ENCODE measurements around the gene EYS.

EYS gene

DNA sequence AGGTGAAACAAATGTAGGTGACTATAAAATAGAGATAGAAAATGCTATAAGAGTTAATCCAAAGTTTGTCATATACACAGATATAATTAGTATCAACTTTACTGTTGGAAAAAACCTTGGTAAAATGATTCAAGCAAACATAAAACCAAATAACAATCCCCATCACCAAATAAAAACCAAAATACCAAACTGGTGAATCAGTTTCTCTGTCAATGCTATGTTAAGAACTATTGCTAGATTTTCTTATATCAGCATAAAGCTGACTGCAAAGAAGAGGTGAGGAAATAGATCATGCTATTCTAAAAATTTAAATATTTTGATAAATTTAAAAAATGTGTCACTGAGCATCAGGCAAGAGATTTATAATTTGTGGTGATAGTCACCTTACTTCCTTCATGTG lies 1413.0 kb downstream of the EYS start:
- DNase-seq (ENCODE audit: low spot score) = no peak
- TF ChIP-seq, protein P1, sequence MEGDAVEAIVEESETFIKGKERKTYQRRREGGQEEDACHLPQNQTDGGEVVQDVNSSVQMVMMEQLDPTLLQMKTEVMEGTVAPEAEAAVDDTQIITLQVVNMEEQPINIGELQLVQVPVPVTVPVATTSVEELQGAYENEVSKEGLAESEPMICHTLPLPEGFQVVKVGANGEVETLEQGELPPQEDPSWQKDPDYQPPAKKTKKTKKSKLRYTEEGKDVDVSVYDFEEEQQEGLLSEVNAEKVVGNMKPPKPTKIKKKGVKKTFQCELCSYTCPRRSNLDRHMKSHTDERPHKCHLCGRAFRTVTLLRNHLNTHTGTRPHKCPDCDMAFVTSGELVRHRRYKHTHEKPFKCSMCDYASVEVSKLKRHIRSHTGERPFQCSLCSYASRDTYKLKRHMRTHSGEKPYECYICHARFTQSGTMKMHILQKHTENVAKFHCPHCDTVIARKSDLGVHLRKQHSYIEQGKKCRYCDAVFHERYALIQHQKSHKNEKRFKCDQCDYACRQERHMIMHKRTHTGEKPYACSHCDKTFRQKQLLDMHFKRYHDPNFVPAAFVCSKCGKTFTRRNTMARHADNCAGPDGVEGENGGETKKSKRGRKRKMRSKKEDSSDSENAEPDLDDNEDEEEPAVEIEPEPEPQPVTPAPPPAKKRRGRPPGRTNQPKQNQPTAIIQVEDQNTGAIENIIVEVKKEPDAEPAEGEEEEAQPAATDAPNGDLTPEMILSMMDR (IDR thresholded peaks at IDR 0.05; ENCODE audit: extremely low read depth, insufficient read depth, missing control alignments) = no peak
- in situ Hi-C loops (cut with MboI; ENCODE audit: low pct_unique_long_range_greater_than_20kb, low sequenced_read_pairs, unreplicated experiment) = no loop called here

DNA sequence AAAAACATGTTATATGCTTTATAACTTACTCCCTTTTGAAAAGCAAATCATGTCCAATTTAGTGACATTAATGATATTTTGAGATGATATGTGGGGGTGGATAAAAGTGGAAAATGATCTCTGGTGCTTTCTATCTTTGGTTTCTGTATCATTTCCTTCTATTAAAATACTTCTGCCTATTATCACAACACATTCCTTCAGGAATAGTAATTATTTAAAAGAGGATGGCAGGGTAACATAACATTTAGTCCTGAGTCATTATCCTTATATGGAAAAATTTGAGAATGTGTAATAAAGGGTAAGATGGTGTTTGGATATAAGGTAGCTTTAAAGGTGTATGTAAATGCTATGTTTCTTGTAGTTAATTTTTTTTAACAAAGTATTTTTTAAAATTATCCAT lies 1413.7 kb downstream of the EYS start:
- in situ Hi-C loops (cut with MboI; ENCODE audit: low pct_unique_long_range_greater_than_20kb, low sequenced_read_pairs, unreplicated experiment) = no loop called here
- DNase-seq (ENCODE audit: low spot score) = no peak
- TF ChIP-seq, protein P1 (IDR thresholded peaks at IDR 0.05; ENCODE audit: extremely low read depth, insufficient read depth, missing control alignments) = no peak

DNA sequence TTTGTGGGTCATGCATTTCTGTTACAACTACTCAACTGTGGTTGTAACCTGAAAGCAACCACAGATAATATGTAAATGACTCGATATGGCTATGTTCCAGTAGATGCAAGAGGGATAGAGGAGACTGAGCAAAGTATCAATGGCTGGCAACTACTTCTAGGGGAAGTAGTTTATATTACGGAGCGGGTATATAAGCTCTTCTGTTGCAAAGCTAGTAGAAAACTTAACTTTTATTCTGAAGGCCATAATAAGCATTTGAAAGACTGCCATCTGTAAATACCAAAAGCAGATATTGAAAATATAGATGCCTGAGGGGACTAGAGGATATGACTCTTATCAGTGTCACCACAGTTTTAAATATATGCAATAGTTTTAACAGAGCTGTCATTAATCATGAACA lies 1416.2 kb downstream of the EYS start:
- in situ Hi-C loops (cut with MboI; ENCODE audit: low pct_unique_long_range_greater_than_20kb, low sequenced_read_pairs, unreplicated experiment) = no loop called here
- TF ChIP-seq, protein P1 (IDR thresholded peaks at IDR 0.05; ENCODE audit: extremely low read depth, insufficient read depth, missing control alignments) = no peak
- DNase-seq (ENCODE audit: low spot score) = no peak

DNA sequence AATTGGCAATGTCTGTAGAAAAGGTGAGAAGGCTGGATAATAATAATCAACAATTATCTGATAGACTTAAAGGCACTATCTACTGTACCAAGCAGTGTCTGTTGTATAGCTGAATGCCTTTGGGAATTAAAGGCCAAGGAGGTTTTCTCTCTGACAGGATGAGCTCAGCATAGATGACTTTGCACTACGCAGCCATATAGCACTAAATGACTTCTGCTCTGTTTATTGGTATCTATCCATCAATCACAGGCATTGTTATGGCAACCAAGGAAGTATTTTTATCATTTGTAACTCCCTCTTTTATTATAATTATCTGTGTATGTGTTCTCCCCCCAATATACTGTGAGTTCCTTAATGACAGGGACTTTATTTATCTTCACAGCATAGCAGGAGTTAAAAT lies 1417.1 kb downstream of the EYS start:
- in situ Hi-C loops (cut with MboI; ENCODE audit: low pct_unique_long_range_greater_than_20kb, low sequenced_read_pairs, unreplicated experiment) = no loop called here
- DNase-seq (ENCODE audit: low spot score) = no peak
- TF ChIP-seq, protein P1 (IDR thresholded peaks at IDR 0.05; ENCODE audit: extremely low read depth, insufficient read depth, missing control alignments) = no peak

DNA sequence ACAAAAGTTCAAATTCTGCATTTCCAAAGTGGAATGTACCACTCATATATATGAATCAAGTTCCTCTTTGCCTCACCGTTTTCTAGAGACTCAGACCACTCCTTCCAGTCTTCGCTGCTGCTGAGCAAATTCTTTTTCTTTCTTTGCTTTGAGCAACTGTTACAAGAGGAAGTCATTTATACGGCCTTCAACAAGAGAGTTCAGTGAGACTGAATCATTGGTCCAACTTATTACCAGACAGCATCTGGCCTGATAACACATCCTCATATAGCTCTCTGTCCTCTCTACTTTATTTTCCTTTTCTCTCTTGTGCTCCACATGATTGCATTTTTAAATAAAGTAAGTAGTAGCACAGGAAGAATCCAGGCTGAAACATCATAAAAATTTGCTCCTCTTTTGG lies 1418.7 kb downstream of the EYS start:
- no peak for DNase-seq (ENCODE audit: low spot score)
- in situ Hi-C loops (cut with MboI; ENCODE audit: low pct_unique_long_range_greater_than_20kb, low sequenced_read_pairs, unreplicated experiment) = no loop called here
- TF ChIP-seq, protein P1 (IDR thresholded peaks at IDR 0.05; ENCODE audit: extremely low read depth, insufficient read depth, missing control alignments) = no peak

DNA sequence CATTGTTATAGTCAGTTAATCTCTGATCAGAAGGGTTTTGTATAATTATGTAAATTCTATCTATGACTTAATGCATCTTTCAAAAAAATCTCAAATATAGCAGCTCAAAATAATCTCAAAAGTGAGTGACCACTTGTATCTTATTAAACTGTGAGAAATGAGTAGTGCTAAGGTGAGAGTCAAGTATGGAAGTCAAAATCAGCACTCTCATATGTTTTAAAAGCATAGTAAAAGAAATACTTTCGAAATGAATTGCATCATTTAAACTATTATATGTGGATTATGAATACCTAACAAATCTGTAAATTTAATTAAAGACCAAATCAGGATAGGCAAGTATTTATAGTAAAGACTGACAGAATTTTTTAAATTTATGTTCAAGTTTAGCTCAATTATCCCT lies 1425.9 kb downstream of the EYS start:
- TF ChIP-seq, protein P1 (IDR thresholded peaks at IDR 0.05; ENCODE audit: extremely low read depth, insufficient read depth, missing control alignments) = no peak
- no peak for DNase-seq (ENCODE audit: low spot score)
- in situ Hi-C loops (cut with MboI; ENCODE audit: low pct_unique_long_range_greater_than_20kb, low sequenced_read_pairs, unreplicated experiment) = no loop called here

DNA sequence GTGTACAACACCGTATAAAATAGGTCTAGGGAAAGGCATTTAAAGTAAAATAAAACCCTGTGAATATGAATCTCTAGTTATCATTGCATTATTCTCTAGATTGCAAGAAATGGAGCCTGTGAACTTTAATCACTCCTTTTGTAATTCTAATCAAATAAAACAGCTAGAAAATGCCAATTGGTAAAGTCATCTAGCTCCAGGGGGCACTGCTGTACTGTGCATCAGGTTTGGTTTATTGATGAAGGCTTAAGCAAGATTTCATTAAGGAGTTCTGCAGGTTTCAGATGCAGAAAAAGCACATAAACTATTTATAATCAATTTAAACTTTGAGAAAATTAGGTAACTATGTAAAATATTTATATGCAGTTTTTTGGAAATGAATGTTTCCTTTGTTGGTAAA lies 1426.5 kb downstream of the EYS start:
- in situ Hi-C loops (cut with MboI; ENCODE audit: low pct_unique_long_range_greater_than_20kb, low sequenced_read_pairs, unreplicated experiment) = no loop called here
- peak; percentile 16 for DNase-seq (ENCODE audit: low spot score)
- TF ChIP-seq, protein P1 (IDR thresholded peaks at IDR 0.05; ENCODE audit: extremely low read depth, insufficient read depth, missing control alignments) = peak; percentile 64
